GM12873 (cell line): ENCODE measurements around the gene THAP4.

Source experiments
- CTCF ChIP-seq: IDR thresholded peaks from 2 replicates; pipeline ENCODE4 v1.5.1; 2012; ENCODE audit warnings: low read depth, mild to moderate bottlenecking, moderate library complexity, low read length, control low read depth; ENCODE audit not compliant: insufficient read depth; ENCODE audit errors: missing control alignments

THAP4 gene

GRCh38 chr2:241635756-241636155 lies 1.2 kb downstream of the THAP4 start:
- no peak for TF ChIP-seq CTCF

GRCh38 chr2:241633561-241633960 lies 3.4 kb downstream of the THAP4 start:
- no peak for TF ChIP-seq CTCF

- TF ChIP-seq CTCF = no peak
Observed at GRCh38 chr2:241632478-241633325, 4.3 kb downstream of the THAP4 start.

GRCh38 chr2:241629762-241630435 lies 7.1 kb downstream of the THAP4 start:
- no peak for TF ChIP-seq CTCF

GRCh38 chr2:241627675-241628074 lies 9.3 kb downstream of the THAP4 start:
- no peak for TF ChIP-seq CTCF

- no peak for TF ChIP-seq CTCF
Observed at GRCh38 chr2:241620419-241620769, 16.6 kb downstream of the THAP4 start.

- no peak for TF ChIP-seq CTCF
Observed at GRCh38 chr2:241619597-241620418, 17.1 kb downstream of the THAP4 start.
